CD14-positive monocyte (primary cell): ENCODE data around the gene TMEM95. TPM values are rescaled to one million over a fixed set of nuclear protein-coding genes. Genes with fewer than 3 reads are reported as not detected.

Source experiments
- DNase-seq, 3 donors: peaks; one replicate each; pipeline ENCODE4 v3.0.0-alpha.2; 2011 to 2022
- H2AFZ ChIP-seq: 2 replicates; pipeline ENCODE4 v1.6.0; 2012; ENCODE audit warnings: mild to moderate bottlenecking, low read depth, low read length, inconsistent platforms; ENCODE audit not compliant: insufficient read depth, poor library complexity, severe bottlenecking
- H3K27ac ChIP-seq, 2 donors: 1 replicate in 1 of 2; 2 replicates in 1 of 2; pipeline ENCODE4 v1.5.1; 2012 to 2013; ENCODE audit warnings: low read length in 2 of 2, control low read depth in 1 of 2, inconsistent platforms in 1 of 2, low read depth in 1 of 2, mild to moderate bottlenecking in 1 of 2
- H3K27me3 ChIP-seq, 2 donors: one replicate each; pipeline versions ENCODE4 v1.6.0 to v1.6.1; 2011 to 2013; ENCODE audit warnings: low read length in 2 of 2; ENCODE audit not compliant: control insufficient read depth in 2 of 2, insufficient read depth in 2 of 2
- H3K36me3 ChIP-seq, 2 donors: replicated peaks in 1 of 2; 1 replicate in 1 of 2; 2 replicates in 1 of 2; pipeline versions ENCODE4 v1.5.1 to v1.6.1; 2012 to 2013; ENCODE audit warnings: low read length in 2 of 2, control low read depth in 1 of 2, inconsistent platforms in 1 of 2, mild to moderate bottlenecking in 1 of 2; ENCODE audit not compliant: insufficient read depth in 2 of 2, control insufficient read depth in 1 of 2
- H3K4me1 ChIP-seq, 2 donors: 1 replicate in 1 of 2; 2 replicates in 1 of 2; pipeline versions ENCODE4 v1.5.1 to v1.6.1; 2012 to 2013; ENCODE audit warnings: low read length in 2 of 2, control low read depth in 1 of 2, inconsistent platforms in 1 of 2, mild to moderate bottlenecking in 1 of 2, moderate library complexity in 1 of 2; ENCODE audit not compliant: insufficient read depth in 2 of 2, control insufficient read depth in 1 of 2
- H3K4me2 ChIP-seq: replicated peaks from 2 replicates; pipeline ENCODE3; 2012; ENCODE audit warnings: low read length, moderate library complexity, mild to moderate bottlenecking; ENCODE audit not compliant: poor library complexity, severe bottlenecking; ENCODE audit errors: extremely low read depth
- H3K4me3 ChIP-seq, 3 experiments: fragments of 200-600 bp in 1 of 3; sonication (generic) in 1 of 3; replicated peaks in 1 of 3; 1 replicate in 2 of 3; 2 replicates in 1 of 3; pipeline ENCODE4 v1.5.1; 2011 to 2013; ENCODE audit warnings: low read length in 3 of 3, mild to moderate bottlenecking in 3 of 3, control low read depth in 2 of 3, low read depth in 2 of 3, inconsistent platforms in 1 of 3, moderate library complexity in 1 of 3
- H3K79me2 ChIP-seq: 2 replicates; pipeline ENCODE4 v1.6.0; 2012; ENCODE audit warnings: mild to moderate bottlenecking, control low read depth, inconsistent platforms, low read length, moderate library complexity; ENCODE audit not compliant: insufficient read depth
- H3K9ac ChIP-seq: 2 replicates; pipeline ENCODE4 v1.6.0; 2017; ENCODE audit warnings: low read length, mild to moderate bottlenecking; ENCODE audit not compliant: insufficient read depth, poor library complexity, severe bottlenecking
- H3K9me3 ChIP-seq, 2 donors: replicated peaks in 1 of 2; 1 replicate in 1 of 2; 2 replicates in 1 of 2; pipeline versions ENCODE4 v1.5.1 to v1.6.1; 2012 to 2013; ENCODE audit warnings: low read length in 2 of 2, control low read depth in 1 of 2; ENCODE audit not compliant: control insufficient read depth in 1 of 2, insufficient read depth in 1 of 2
- H4K20me1 ChIP-seq: 2 replicates; pipeline ENCODE4 v1.6.0; 2012; ENCODE audit warnings: mild to moderate bottlenecking, low read length, control low read depth, moderate library complexity; ENCODE audit not compliant: insufficient read depth
- H3K27ac Mint-ChIP-seq, 7 donors: one replicate each; pipeline ENCODE4 v1.8.0; 2020; ENCODE audit warnings: mild to moderate bottlenecking in 7 of 7, mixed read lengths in 7 of 7, moderate library complexity in 6 of 7, inconsistent platforms in 2 of 7
- H3K27me3 Mint-ChIP-seq, 3 donors: one replicate each; pipeline ENCODE4 v1.8.0; 2021 to 2022; ENCODE audit warnings: low read depth in 3 of 3, mild to moderate bottlenecking in 3 of 3, mixed read lengths in 3 of 3, moderate library complexity in 3 of 3, inconsistent platforms in 1 of 3
- H3K36me3 Mint-ChIP-seq, 2 donors: one replicate each; pipeline ENCODE4 v1.8.0; 2020; ENCODE audit warnings: mixed read lengths in 2 of 2, inconsistent platforms in 1 of 2, mild to moderate bottlenecking in 1 of 2
- H3K4me1 Mint-ChIP-seq: one replicate; pipeline ENCODE4 v1.8.0; 2020; ENCODE audit warnings: mild to moderate bottlenecking, mixed read lengths
- H3K4me3 Mint-ChIP-seq, 2 donors: one replicate each; pipeline ENCODE4 v1.8.0; 2020; ENCODE audit warnings: mild to moderate bottlenecking in 2 of 2, mixed read lengths in 2 of 2, moderate library complexity in 1 of 2
- H3K9me3 Mint-ChIP-seq, 7 donors: one replicate each; pipeline ENCODE4 v1.8.0; 2020 to 2022; ENCODE audit warnings: mixed read lengths in 7 of 7, mild to moderate bottlenecking in 6 of 7, moderate library complexity in 6 of 7, inconsistent platforms in 2 of 7
- WGBS: methylation state at CpG from one replicate; pipeline ENCODE4 v1.1.5; 2013; ENCODE audit warnings: missing lambda C conversion rate; ENCODE audit not compliant: insufficient coverage; 5-methylcytosine and 5-hydroxymethylcytosine counted together
- intact Hi-C, 2 donors: fragments of 100-400 bp; cut with micrococcal nuclease; formaldehyde crosslinking; loops; one replicate each; pipeline versions ENCODE4 v1.15.0 to v1.15.1; 2023
- polyA plus RNA-seq, 3 donors: library from polyadenylated mRNA; depleted of rRNA in 1 of 3; unstranded in 2 of 3; stranded (reverse) in 1 of 3; fragments of 300-500 nt in 2 of 3; fragments of >200 nt in 1 of 3; fragmentation: Illumina TruSeq in 2 of 3; gene quantifications; 1 replicate in 2 of 3; 2 replicates in 1 of 3; pipeline ENCODE4 v1.2.3, GENCODE V29; 2012 to 2021
- TF ChIP-seq, protein P1 (sequence below): fragments of 200-600 bp; IDR thresholded peaks from one replicate; pipeline ENCODE4 v1.8.0; 2022; ENCODE audit warnings: antibody characterized with exemption, mild to moderate bottlenecking

The TMEM95 gene
- polyA plus RNA-seq, 3 donors, result not detected

DNA sequence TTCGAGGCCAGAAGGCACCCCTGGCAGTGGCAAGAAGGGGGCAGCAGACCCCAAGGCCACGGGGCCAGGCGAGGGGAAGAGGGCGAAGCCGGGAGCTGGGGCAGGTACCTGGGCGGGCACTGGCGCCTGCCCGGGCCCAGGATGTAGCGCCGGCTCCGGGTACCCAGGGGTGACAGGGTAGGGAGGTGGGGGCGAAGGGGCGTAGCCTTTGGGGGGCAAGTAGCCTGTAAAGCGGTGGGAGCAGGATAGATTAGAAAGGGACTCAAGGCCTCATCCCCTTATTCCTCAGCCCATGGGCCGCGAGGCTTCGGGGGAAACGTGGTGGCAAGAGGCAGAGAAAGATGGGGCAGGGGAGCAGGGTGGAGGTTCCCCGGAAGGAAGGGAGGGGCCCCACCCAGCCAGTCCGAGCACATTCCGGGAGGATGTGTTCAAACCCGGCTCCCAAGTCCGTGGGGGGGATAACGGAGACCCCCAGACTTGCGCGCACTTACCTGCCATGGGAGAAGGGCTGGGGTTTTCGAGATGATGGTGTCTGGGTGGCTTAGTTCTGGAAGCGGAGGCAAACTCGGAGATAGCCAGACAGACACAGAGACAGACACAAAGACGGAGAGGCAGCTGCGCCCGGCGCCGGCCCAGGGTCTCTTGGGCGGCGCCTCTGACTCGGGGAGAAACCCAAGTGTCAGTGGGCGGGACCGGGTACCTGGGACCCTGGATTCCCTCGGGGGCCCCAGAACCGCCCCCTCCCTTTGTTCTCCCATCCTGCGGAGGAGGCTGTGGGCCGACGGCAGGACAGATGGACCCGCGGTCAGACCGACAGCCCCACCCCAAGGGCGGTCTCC is 38.9 kb downstream of the TMEM95 start:
- H3K4me1 Mint-ChIP-seq, result peaks cover 15% of the 10 kb centered on the region
- peaks cover 38 to 40% of the 10 kb centered on the region in 2 donors for H3K36me3 Mint-ChIP-seq
- H3K36me3 ChIP-seq, result peaks cover 25 to 39% of the 10 kb centered on the region in 2 donors
- H3K9me3 ChIP-seq, result no peaks in the 10 kb centered on the region
- intact Hi-C loops, result loop anchor here in 1 of 2 donors (5.0 kb wide), 1 partner anchor 42 kb away; the partner anchor contains the start of gene KCTD11
- H3K4me1 ChIP-seq, result peaks cover 15 to 19% of the 10 kb centered on the region in 2 donors
- DNase-seq, result no peak
- no peaks in the 10 kb centered on the region for H4K20me1 ChIP-seq
- 6% methylated on average over 38 of the region's 48 CpGs for WGBS
- H3K27me3 Mint-ChIP-seq, result peaks cover 0 to 5% (median 3%) of the 10 kb centered on the region in 3 donors
- TF ChIP-seq, protein P1, sequence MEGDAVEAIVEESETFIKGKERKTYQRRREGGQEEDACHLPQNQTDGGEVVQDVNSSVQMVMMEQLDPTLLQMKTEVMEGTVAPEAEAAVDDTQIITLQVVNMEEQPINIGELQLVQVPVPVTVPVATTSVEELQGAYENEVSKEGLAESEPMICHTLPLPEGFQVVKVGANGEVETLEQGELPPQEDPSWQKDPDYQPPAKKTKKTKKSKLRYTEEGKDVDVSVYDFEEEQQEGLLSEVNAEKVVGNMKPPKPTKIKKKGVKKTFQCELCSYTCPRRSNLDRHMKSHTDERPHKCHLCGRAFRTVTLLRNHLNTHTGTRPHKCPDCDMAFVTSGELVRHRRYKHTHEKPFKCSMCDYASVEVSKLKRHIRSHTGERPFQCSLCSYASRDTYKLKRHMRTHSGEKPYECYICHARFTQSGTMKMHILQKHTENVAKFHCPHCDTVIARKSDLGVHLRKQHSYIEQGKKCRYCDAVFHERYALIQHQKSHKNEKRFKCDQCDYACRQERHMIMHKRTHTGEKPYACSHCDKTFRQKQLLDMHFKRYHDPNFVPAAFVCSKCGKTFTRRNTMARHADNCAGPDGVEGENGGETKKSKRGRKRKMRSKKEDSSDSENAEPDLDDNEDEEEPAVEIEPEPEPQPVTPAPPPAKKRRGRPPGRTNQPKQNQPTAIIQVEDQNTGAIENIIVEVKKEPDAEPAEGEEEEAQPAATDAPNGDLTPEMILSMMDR, result no peak
- H3K4me2 ChIP-seq, result peak overlapping the region; percentile 99
- H3K4me3 ChIP-seq, result peak overlapping the region; percentile 61 to 94 (median 79)
- H3K79me2 ChIP-seq, result no peaks in the 10 kb centered on the region
- H3K27ac ChIP-seq, result peak overlapping the region; percentile 16 to 81
- H3K27ac Mint-ChIP-seq, result peak overlapping the region in 6 of 7 donors; percentile 46 to 91 (median 64)
- H3K27me3 ChIP-seq, result no peaks in the 10 kb centered on the region
- H3K9me3 Mint-ChIP-seq, result peaks cover 0 to 2% (median 0%) of the 10 kb centered on the region in 7 donors
- H2AFZ ChIP-seq, result peak overlapping the region; percentile 97
- peak overlapping the region; percentile 85 to 95 for H3K4me3 Mint-ChIP-seq
- peak overlapping the region; percentile 69 for H3K9ac ChIP-seq

DNA sequence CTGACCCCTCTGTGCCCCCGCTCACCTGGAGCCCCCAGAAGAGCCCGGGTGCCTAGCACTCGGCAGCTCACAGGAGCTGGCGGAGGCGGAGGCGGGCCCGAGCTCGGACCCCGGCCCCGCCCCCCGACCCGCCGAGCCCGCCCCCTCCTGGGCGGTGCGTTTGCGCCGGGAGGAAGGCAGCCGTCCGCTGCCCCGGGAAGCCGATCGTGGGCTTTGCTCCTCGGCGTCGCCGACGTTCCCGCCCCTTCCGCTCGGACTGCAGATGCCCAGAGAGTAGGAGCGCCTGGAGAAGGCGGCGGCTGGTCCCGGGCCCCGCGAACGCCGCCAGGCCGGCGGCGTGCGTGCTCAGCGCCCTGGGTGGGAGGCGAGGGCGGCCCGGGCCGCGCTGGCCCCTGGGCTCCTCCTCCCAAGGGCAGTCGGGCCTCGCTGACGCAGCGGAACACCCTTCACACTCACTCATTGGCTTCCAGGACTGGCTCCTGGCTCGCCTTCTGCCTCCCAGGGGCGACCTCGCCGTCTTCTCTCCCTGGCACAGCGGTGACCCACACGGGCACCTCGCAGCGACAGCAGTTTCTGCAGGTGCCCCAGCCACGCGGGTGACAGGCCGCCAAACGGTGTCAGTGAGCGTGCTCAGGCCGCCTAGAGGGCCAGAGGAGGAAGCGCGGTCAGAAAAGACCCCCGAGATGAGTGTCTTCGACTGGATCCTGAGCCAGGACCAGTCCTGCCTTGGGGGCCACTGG is 39.7 kb downstream of the TMEM95 start, which contains the start of gene PLSCR3:
Gene PLSCR3, minus strand, starts transcription at position 74 of the 740 bp plus-strand sequence. CDS start 415 bp downstream, outside the sequence.
- peaks cover 0 to 5% (median 3%) of the 10 kb centered on the region in 3 donors for H3K27me3 Mint-ChIP-seq
- peaks cover 0 to 3% (median 0%) of the 10 kb centered on the region in 7 donors for H3K9me3 Mint-ChIP-seq
- intact Hi-C loops, result loop anchor here in 1 of 2 donors (5.0 kb wide), 1 partner anchor 42 kb away; the partner anchor contains the start of gene KCTD11
- under 1% methylated on average over 71 of the region's 71 CpGs for WGBS
- H2AFZ ChIP-seq, result peak within 1 kb of the TSS; percentile 97
- H3K27ac ChIP-seq, result peak within 1 kb of the TSS; percentile 59 to 81
- H3K9me3 ChIP-seq, result no peaks in the 10 kb centered on the region
- peak within 1 kb of the TSS; percentile 99 for H3K4me2 ChIP-seq
- no peaks in the 10 kb centered on the region for H3K79me2 ChIP-seq
- H3K27ac Mint-ChIP-seq, result peak within 1 kb of the TSS; percentile 83 to 95 (median 90)
- no peaks in the 10 kb centered on the region for H4K20me1 ChIP-seq
- peaks cover 15% of the 10 kb centered on the region for H3K4me1 Mint-ChIP-seq
- peaks cover 15 to 19% of the 10 kb centered on the region in 2 donors for H3K4me1 ChIP-seq
- H3K36me3 ChIP-seq, result peaks cover 17 to 32% of the 10 kb centered on the region in 2 donors
- TF ChIP-seq, protein P1, result peak; percentile 21
- peaks cover 30 to 32% of the 10 kb centered on the region in 2 donors for H3K36me3 Mint-ChIP-seq
- H3K27me3 ChIP-seq, result no peaks in the 10 kb centered on the region
- peak; percentile 69 to 73 (median 70) for DNase-seq
- H3K4me3 Mint-ChIP-seq, result peak within 1 kb of the TSS; percentile 86 to 95
- H3K9ac ChIP-seq, result peak within 1 kb of the TSS; percentile 69
- peak within 1 kb of the TSS; percentile 61 to 94 (median 79) for H3K4me3 ChIP-seq
